Fibroblast of skin of left biceps (primary cell): Measurements from ENCODE around the gene H1-8.
"Not testable (repeated sequence)": the region's sequence is repeated elsewhere in the genome, so short reads cannot be mapped to it uniquely, and the experiment has no call there.

Experiments
- DNase-seq, 2 experiments: peaks; one replicate each; pipeline ENCODE4 v3.0.0-alpha.2; 2013; ENCODE audit warnings: low read depth in 2 of 2

H1-8 gene

DNA sequence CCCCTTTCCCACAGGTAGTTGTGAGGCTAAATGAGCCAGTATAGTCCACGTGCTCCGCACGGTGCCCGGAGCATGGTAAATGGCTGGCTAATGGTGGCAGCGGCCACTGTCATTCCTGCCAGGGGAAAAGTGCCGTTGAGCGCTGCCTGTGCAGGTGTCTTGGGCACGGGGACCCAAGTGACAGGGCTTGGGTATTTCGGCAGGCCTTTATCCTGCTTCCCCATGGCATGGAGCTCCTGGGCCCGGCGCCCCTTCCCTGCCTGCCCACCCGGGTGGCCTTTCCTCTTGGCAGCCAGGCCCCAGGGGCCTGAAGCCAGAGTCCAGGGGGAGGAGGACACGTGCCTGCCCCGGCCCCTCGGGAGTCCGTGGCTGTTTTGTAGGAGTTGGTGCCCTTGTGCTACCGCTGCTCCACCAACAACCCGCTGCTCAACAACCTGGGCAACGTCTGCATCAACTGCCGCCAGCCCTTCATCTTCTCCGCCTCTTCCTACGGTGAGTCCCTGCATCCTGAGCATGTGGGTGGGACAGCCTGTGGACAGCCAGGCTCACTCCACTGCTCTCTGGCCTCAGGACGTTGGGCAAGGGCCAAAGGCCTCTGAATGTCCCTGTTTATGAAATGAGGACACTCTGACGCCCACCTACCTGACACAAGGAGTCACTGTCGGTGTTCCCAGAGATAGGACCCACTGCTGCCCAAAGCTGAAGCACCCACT lies 27.7 kb upstream of the H1-8 start:
- not testable (repeated sequence) for DNase-seq

DNA sequence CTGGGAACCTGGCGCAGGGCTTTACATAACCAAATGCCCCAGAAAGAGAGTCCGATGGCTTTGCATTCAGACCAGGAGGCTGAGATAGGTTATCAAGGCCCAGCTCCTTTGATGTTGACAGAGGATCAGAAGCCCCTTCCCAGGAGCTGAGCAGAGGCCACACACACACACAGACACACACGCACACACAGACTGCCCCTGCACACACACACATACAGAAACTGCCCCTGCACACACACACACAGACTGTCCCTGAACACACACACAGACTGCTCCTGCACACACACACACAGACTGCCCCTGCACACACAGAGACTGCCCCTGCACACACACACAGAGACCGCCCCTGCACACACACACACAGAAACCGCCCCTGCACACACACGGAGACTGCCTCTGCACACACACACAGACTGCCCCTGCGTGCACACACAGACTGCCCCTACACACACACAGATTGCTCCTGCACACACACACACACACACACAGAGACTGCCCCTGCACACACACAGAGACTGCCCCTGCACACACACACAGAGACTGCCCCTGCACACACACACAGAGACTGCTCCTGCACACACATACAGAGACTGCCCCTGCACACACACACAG lies 27.0 kb upstream of the H1-8 start:
- DNase-seq, result not testable (repeated sequence)

DNA sequence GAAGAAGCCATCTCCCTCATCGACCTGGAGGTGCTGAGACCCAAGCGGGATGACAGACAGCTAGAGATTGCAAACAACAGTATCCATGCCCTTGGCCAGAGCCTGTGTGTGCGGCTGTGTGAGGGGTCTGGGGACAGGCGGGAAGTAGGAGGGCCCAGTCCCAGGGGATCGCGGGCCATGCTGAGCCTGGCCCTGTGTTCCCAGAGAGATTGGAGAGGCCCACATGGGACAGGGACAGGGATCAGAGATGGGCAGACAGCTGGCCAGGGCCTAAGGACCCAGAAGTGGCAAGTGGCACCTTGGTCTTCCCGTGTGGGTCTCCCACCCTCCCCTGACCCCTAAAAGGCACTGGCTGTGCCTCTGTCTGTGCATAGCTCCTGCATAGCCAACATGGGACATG lies 25.5 kb upstream of the H1-8 start:
- DNase-seq, result no peak

DNA sequence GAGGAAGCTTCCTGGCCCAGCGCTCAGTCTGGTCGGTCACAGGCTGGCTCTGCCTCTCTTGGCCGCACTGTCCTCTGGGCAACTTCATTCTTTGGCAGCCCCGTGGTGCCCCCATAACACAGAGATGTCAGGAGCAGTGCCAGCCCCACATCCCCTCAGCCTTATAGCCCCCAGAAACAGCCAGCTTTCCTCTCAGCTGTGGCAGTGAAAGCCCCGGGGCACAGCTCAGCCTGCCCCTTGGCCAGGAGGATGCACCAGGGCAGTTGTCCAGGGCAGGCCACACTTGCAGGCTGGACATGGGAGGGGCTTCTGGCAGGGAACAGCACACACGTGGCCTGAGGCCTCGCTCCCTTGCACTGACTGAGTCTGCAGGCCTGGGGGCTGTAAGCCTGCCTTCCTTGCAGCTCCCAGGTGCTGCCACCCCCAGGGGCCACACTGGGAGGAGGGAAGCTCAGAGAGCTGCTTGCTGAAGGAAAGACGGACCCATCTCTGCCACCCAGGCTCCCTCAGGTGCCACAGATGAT lies 24.9 kb upstream of the H1-8 start:
- DNase-seq, result no peak

DNA sequence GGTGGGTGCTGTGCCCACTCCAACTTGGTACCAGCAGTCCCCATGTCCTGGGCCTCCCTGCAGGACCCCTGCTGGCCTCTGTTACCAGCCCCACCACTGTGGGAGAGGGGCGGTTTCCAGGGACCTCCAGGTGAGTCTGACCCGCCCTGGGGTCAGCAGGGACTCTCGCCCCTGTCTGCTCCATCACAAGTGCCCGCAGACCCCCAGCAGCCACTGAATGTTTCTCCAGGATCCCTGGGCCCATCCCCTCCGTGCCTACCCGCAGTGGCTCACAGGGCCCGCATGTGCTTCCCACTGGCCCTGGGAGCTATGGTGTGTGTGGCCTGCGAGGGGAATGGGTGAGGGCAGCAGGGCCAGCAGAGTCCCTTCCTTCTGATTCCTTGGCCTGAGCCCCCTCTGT lies 24.4 kb upstream of the H1-8 start:
- DNase-seq, result no peak

DNA sequence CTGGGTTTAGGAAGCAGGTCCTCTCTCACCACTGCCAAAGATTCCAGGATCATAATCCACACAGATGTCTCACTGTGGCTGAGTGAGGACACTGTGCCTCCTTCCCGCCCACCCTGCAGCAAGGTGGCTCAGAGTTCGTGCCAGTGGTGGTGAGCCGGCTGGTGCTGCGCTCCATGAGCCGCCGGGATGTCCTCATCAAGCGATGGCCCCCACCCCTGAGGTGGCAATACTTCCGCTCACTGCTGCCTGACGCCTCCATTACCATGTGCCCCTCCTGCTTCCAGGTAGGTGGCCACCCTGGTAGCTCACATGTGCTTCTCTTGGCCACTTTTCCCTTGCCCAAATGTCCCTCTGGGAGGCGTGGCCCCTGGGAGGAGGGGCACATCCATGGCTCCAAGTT lies 23.5 kb upstream of the H1-8 start:
- DNase-seq, result no peak

DNA sequence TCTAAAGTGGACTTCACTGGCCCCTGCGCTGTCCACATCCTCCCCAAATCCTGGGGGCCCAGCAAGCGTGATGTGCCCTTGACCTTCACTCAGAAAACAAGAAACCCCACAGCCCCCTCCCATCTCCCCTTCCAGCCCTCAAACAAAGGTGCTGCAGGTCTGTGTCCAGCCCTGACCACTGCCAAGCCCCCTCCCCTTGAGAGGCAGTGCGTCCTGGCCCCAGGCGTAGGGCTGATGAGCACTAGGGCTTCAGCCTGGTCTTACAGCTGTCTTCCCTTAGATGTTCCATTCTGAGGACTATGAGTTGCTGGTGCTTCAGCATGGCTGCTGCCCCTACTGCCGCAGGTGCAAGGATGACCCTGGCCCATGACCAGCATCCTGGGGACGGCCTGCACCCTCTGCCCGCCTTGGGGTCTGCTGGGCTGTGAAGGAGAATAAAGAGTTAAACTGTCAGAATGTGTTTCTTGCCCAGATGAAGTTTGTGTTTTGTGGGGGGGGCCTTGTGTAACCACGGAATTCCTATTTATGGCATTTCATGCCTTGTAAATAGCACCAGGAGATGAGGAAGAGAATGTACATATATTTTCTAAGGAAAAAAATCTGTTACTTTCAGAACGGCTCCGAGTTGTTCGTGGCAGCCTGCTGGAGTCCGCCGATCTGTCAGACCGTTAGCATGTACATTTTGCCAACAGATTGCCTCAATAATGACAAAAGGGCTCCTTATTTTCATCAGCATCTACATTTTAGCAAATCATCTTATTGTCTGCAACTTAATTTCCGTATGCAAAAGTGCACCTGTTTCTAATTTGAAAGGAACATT lies 22.9 kb upstream of the H1-8 start:
- DNase-seq, result no peak

DNA sequence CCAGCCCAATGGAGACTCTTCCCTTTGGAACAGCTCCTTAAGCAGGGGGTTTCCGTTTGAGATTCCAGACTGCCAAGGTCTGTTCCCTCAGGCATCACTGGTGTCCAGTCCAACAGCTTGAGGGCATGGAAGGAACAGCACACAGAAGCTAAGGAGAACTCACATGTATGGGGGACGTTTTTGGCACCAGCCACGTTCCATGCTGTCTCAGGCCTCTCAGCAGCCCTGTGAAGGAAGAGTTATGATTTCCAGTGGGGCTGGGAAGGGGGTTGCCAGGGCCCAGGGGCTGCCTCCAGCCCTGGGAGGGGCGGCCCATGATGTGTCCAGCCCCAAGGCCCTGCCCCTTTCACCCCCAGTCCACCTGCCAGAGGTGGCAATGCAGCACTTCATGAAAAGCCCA lies 22.0 kb upstream of the H1-8 start:
- DNase-seq, result no peak

DNA sequence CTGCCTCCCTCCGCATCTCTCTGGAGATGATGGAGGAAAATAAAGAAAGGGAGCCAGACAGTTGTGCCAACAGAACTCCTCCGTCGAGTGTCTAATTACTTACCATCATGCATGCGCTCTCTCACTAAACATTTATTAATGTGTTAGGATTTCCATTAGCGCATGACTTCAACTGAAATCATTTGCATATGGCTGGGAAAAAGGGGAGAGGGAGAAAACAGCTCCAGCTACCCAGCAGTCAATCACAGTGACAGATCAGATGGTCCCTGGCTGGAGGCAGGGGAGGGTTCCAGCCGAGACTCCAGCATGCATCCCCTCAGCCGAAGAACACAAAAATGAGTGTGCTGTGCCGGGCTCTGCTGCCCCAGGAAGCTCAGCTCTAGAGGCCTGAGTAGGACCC lies 21.4 kb upstream of the H1-8 start:
- no peak for DNase-seq

DNA sequence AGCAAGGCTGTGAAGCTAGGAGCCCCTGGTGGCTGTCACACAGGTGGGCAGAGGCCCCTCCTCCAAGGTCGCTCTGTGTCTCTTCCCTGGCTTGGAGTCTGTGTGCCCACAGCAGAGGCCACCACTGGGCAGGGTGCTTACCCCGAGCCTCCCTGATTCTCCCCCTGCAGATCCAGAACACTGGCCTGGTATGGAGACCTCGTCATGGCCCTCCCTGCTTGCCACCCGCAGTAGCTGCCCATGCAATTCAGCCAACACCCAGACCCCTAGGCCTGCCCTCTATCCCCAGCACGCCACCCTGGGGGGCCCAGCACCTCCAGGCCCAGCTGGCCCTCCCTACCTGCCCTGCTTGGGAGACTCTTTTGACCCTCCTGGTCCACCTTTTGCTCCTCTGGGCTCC lies 20.0 kb upstream of the H1-8 start:
- no peak for DNase-seq

DNA sequence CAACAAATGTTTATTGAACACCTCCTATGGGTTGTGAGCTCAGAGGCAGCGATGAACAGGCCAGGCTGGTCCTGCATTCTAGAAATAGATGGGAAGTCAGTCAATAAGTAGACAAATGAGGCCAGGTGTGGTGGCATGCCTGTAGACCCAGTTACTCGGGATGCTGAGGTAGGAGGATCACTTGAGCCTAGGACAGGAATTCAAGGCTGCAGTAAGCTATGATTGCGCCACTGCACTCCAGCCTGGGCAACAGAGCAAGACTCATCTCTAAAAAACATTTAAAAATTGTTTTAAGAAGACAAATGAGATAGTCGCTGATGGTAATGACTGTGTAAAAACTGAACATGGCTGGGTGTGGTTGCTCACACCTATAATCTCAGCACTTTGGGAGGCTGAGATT lies 18.9 kb upstream of the H1-8 start:
- no peak for DNase-seq

DNA sequence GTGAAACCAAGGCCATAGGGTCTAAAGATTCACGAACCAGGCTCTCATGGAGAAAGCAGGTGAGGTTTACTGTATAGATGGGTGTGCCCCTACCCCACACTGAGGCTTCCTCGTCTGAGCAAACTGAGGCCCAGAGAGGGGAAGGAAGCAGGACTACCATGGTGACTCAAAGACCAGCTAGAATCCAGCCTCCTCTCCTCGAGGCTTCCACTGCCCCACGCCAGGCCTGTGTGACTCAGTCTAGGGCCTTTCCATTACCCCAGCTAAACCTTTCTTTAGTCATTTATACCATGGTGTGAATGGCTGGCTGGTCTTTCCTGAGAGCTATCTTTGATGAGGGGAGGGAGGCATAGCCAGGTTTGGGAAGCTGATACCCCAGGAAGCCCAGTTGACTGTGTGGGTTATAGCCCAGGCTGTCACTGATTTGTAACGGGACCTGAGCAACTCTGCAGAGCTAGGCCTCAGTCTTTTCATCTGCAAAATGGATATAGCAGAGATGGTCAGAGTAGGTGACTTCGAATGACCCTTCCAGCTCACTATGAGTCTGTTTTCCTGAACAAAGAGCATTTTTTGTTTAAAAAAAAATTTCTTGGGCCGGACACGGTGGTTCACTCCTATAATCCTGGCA lies 17.5 kb upstream of the H1-8 start:
- no peak for DNase-seq

DNA sequence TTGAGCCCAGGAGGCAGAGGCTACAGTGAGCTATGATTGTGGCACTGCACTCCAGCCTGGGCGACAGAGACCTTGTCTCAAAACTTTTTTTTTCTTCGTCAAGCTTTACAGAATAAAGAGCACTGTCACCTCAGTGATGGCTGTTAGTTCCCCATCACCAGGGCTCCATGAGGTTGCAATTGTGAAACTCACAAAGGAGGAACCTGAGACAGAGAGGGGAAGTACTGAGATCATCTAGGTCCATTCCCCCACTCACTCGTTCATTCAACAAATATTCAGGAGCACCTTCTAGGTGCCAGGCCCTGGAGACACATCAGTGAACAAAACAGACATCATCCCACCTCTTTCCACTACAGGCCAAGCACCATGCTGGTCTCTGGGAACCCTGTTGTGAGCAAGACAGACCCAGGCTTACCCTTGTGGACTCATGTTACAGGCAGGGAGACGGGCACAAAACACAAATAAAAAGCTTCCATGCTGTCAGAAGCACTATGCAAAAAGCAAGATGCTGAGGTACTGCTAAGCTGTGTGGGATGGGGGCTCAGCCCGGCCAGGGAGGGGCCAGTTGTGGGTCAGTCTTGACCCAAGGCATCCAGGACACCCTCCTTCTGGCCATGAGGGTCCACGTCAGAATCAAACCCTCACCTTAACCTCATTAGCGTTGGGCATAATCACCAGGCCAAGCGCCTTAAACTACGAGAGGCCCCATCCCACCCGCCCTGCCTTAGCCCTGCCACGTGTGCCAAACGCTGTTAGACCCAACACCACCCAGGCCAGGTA lies 16.7 kb upstream of the H1-8 start:
- no peak for DNase-seq

DNA sequence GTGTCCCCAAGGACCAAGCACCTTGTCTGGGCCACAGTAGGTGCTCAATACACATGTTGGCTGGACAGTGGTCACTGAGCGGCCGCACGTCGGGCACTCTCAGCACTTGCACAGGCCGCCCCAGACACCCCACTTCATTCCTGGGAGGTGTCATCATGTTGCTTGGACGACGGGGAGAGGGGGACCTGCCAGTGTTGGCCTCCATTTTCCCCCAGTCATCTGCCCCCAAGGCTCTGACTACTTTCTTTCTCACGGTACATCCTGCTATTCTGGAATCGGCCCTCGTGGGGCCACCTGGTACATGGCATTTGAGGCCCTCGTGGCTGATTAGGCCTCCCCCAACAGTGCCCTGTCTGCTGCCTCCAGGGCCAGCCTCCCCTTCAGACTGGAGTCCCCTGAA lies 15.7 kb upstream of the H1-8 start:
- DNase-seq, result no peak

DNA sequence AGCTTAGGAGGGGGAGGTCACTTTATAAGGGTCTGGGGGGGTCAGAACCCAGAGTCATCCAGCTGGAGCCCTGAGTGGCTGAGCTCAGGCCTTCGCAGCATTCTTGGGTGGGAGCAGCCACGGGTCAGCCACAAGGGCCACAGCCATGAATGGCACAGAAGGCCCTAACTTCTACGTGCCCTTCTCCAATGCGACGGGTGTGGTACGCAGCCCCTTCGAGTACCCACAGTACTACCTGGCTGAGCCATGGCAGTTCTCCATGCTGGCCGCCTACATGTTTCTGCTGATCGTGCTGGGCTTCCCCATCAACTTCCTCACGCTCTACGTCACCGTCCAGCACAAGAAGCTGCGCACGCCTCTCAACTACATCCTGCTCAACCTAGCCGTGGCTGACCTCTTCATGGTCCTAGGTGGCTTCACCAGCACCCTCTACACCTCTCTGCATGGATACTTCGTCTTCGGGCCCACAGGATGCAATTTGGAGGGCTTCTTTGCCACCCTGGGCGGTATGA lies 14.3 kb upstream of the H1-8 start, which contains the start of gene RHO:
RHO (plus strand) TSS at position 51 of the 512 bp plus-strand sequence; CDS start at position 146, 95 bp downstream.
- no peak for DNase-seq

DNA sequence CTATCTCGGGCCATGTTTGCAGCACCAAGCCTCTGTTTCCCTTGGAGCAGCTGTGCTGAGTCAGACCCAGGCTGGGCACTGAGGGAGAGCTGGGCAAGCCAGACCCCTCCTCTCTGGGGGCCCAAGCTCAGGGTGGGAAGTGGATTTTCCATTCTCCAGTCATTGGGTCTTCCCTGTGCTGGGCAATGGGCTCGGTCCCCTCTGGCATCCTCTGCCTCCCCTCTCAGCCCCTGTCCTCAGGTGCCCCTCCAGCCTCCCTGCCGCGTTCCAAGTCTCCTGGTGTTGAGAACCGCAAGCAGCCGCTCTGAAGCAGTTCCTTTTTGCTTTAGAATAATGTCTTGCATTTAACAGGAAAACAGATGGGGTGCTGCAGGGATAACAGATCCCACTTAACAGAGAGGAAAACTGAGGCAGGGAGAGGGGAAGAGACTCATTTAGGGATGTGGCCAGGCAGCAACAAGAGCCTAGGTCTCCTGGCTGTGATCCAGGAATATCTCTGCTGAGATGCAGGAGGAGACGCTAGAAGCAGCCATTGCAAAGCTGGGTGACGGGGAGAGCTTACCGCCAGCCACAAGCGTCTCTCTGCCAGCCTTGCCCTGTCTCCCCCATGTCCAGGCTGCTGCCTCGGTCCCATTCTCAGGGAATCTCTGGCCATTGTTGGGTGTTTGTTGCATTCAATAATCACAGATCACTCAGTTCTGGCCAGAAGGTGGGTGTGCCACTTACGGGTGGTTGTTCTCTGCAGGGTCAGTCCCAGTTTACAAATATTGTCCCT lies 13.4 kb upstream of the H1-8 start:
- no peak for DNase-seq

DNA sequence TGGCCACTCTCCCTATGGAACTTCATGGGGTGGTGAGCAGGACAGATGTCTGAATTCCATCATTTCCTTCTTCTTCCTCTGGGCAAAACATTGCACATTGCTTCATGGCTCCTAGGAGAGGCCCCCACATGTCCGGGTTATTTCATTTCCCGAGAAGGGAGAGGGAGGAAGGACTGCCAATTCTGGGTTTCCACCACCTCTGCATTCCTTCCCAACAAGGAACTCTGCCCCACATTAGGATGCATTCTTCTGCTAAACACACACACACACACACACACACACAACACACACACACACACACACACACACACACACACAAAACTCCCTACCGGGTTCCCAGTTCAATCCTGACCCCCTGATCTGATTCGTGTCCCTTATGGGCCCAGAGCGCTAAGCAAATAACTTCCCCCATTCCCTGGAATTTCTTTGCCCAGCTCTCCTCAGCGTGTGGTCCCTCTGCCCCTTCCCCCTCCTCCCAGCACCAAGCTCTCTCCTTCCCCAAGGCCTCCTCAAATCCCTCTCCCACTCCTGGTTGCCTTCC lies 12.7 kb upstream of the H1-8 start:
- peak; percentile 75 to 78 for DNase-seq

DNA sequence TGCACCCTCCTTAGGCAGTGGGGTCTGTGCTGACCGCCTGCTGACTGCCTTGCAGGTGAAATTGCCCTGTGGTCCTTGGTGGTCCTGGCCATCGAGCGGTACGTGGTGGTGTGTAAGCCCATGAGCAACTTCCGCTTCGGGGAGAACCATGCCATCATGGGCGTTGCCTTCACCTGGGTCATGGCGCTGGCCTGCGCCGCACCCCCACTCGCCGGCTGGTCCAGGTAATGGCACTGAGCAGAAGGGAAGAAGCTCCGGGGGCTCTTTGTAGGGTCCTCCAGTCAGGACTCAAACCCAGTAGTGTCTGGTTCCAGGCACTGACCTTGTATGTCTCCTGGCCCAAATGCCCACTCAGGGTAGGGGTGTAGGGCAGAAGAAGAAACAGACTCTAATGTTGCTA lies 12.2 kb upstream of the H1-8 start:
- DNase-seq, result no peak

DNA sequence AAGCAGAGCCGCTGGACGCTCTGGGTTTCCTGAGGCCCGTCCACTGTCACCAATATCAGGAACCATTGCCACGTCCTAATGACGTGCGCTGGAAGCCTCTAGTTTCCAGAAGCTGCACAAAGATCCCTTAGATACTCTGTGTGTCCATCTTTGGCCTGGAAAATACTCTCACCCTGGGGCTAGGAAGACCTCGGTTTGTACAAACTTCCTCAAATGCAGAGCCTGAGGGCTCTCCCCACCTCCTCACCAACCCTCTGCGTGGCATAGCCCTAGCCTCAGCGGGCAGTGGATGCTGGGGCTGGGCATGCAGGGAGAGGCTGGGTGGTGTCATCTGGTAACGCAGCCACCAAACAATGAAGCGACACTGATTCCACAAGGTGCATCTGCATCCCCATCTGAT lies 11.3 kb upstream of the H1-8 start:
- no peak for DNase-seq

DNA sequence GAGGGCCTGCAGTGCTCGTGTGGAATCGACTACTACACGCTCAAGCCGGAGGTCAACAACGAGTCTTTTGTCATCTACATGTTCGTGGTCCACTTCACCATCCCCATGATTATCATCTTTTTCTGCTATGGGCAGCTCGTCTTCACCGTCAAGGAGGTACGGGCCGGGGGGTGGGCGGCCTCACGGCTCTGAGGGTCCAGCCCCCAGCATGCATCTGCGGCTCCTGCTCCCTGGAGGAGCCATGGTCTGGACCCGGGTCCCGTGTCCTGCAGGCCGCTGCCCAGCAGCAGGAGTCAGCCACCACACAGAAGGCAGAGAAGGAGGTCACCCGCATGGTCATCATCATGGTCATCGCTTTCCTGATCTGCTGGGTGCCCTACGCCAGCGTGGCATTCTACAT lies 10.7 kb upstream of the H1-8 start:
- DNase-seq, result no peak
